ENCODE data around the gene KRT6C.
"Not testable (repeated sequence)": the region's sequence is repeated elsewhere in the genome, so short reads cannot be mapped to it uniquely, and the experiment has no call there.

Gene KRT6C

DNA sequence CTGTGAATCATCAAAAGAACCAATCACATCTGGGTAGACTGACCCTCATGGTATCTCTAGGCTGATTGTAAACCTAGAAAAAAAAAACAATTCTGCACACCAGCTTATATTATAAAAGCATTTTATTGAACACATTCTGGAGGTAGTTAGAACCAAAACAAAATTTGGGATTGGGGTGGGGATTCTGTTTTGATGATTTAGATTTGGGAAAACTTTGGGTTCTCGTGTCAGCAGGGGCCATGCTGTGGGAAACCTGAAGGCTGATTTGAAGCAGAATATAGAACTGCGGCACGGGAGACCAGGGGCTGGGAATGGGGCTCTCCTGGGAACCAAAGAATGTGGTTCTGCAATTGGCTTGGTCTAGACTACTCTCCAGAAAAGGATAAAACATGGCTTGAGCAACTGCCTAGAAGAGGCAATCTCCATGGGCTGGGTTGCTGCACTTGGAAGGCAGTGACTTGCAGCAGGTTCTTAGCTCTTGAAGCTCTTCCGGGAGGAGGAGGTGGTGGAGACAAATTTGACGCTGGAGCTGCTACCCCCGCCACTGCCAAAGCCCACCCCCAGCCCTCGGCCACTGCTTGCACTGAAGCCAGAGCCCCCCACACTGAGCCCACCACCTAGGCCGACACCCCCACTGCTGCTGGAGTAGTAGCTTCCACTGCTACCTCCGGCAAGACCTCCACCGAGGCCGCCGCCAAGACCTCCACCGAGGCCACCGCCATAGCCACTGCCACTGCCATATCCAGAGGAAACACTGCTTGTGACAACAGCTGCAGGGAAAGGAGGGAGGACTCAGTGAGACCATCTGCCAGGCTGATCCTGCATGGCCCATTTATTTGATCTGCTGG lies 41.1 kb upstream of the KRT6C start:
- no peak for DNase-seq (ENCODE audit: low read depth in 1 of 2, low spot score in 1 of 2)
- in situ Hi-C loops (cut with HindIII; ENCODE audit: low pct_unique_long_range_greater_than_20kb, low sequenced_read_pairs), result no loop called here
- no peak for TF ChIP-seq JUND (IDR thresholded peaks at IDR 0.05; ENCODE audit: low read depth)

DNA sequence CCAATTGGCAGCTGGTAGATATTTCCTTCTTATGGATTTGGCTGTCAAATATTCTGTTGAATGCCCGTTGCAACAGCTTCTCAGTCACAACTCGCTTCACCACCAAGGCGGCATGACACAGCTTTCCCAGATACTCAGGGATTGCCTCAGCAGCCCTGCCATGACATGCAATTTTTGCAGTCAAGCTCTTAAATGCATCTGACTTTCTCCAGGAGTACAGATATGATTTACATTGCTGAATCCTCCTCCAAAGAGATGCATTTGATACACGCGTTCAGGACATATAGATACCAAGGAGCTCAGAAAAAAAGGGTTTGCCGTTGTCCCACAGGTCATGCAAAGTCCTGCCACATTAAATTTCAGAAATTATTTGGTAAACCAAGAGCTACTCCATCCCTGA lies 40.1 kb upstream of the KRT6C start:
- no peak for TF ChIP-seq JUND (IDR thresholded peaks at IDR 0.05; ENCODE audit: low read depth)
- no peak for DNase-seq (ENCODE audit: low read depth in 1 of 2, low spot score in 1 of 2)
- in situ Hi-C loops (cut with HindIII; ENCODE audit: low pct_unique_long_range_greater_than_20kb, low sequenced_read_pairs), result no loop called here

DNA sequence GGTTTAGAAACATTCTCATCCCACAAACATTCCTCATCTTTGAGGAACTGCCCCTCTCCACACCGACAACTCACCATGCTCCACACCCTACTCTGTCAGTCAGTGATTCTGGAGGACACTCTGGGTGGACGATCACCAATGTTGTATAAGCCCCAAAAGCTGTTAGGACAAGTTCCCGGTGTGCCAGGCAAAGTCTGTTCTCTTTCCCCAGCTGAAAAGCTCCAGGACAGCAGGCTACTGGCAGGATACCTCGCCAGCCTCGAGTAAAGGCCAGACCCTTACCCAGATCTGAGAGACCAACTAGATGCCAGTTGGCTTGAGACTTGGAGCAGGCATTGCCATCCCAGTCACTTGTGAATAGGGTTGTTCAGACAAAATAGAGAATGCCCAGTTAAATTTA lies 34.6 kb upstream of the KRT6C start:
- in situ Hi-C loops (cut with HindIII; ENCODE audit: low pct_unique_long_range_greater_than_20kb, low sequenced_read_pairs), result no loop called here
- no peak for TF ChIP-seq JUND (IDR thresholded peaks at IDR 0.05; ENCODE audit: low read depth)
- no peak for DNase-seq (ENCODE audit: low read depth in 1 of 2, low spot score in 1 of 2)

DNA sequence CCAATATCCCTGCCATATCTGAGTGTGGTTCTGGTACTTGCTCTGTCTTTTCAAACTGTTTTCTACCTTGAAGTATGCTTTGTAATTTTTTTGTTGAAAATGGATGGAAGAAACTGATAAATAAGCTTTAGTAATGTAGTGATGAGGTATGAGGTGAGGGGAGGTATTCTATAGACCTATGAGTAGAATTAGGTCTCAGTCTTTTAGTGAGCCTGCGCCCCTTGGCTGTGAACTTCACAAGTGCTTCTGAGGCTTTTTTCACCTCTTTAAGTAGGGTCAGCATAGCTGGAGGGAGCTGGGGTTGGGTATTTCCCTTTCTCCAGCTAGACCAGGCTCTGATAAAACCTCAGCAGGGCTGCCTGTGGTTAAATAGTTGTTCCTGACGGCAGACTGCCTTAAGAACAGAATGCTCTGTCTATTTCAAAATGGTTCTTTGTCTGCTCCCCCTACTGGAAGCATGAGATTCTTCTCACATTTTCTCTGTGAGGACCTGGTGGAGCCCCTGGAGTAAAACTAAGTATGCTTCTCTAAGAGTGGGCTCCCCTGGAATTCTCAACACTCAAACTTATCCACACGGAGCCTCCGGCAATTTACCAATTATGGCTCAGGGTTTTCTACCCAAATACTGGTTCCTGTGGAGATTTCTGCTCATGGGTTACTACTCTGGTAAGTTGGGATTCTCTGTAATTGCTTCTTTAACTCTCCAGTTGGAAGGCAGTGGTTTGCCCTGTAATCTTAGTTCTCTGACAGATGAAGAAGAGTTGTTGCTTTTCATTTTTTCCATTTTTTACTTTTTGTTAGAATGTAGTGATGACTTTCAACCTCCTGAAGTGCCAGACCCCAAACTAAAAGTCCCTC lies 33.5 kb upstream of the KRT6C start:
- in situ Hi-C loops (cut with HindIII; ENCODE audit: low pct_unique_long_range_greater_than_20kb, low sequenced_read_pairs), result no loop called here
- TF ChIP-seq JUND (IDR thresholded peaks at IDR 0.05; ENCODE audit: low read depth), result no peak
- peak; percentile 65 to 71 for DNase-seq (ENCODE audit: low read depth in 1 of 2, low spot score in 1 of 2)

DNA sequence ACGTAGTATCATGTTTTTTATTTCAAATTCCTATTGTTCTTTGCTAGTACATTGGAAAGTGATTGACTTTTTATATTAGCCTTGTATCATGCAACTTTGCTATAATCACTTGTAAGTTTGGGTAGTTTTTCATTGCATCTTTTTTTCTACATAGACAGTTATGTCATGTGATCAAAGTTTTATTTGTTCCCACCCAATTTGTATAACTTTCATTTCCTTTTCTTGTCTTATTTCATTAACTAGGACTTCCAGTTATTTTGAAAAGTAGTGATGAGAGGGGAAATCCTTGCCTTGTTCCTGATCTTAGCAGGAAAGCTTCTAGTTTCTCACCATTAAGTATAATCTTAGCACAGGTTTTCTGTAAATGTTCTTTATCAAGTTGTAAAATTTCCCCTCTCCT lies 29.3 kb upstream of the KRT6C start:
- TF ChIP-seq JUND (IDR thresholded peaks at IDR 0.05; ENCODE audit: low read depth), result no peak
- no peak for DNase-seq (ENCODE audit: low read depth in 1 of 2, low spot score in 1 of 2)
- in situ Hi-C loops (cut with HindIII; ENCODE audit: low pct_unique_long_range_greater_than_20kb, low sequenced_read_pairs), result no loop called here

DNA sequence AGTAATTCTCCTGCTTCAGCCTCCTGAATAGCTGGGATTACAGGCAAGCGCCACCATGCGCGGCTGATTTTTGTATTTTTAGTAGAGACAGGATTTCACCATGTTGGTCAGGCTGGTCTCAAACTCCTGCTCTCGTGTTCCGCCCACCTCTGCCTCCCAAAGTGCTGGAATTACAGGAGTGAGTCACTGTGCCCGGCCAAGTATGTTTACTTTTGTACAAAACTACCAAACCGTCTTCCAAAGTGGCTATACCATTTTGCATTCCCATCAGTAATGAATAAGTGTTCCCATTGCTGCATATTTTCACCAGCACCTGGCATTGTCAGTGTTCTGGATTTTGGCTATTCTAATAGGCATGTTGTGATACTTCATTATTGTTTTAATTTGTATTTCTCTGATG lies 27.9 kb upstream of the KRT6C start:
- no peak for TF ChIP-seq JUND (IDR thresholded peaks at IDR 0.05; ENCODE audit: low read depth)
- in situ Hi-C loops (cut with HindIII; ENCODE audit: low pct_unique_long_range_greater_than_20kb, low sequenced_read_pairs), result no loop called here
- no peak for DNase-seq (ENCODE audit: low read depth in 1 of 2, low spot score in 1 of 2)

DNA sequence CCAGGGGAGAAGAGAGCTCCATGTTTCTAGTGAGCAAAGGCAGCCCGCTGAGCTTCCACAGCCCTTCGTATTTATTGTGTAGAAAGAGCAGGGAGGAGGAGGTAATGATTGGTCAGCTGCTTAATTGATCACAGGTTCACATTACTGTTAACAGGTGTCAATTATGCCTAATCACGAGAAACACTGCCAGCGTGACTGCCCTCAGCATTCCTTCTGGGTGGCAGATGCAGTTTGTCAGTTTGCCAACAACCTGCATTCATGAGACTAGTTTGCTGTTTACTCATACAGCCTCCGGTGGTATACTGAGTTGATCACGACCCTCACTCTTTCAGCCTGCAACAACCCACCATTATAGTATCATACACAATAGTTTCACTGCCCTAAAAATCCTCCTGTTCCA lies 27.0 kb upstream of the KRT6C start:
- DNase-seq (ENCODE audit: low read depth in 1 of 2, low spot score in 1 of 2); in situ Hi-C loops (cut with HindIII; ENCODE audit: low pct_unique_long_range_greater_than_20kb, low sequenced_read_pairs): not testable (repeated sequence)

DNA sequence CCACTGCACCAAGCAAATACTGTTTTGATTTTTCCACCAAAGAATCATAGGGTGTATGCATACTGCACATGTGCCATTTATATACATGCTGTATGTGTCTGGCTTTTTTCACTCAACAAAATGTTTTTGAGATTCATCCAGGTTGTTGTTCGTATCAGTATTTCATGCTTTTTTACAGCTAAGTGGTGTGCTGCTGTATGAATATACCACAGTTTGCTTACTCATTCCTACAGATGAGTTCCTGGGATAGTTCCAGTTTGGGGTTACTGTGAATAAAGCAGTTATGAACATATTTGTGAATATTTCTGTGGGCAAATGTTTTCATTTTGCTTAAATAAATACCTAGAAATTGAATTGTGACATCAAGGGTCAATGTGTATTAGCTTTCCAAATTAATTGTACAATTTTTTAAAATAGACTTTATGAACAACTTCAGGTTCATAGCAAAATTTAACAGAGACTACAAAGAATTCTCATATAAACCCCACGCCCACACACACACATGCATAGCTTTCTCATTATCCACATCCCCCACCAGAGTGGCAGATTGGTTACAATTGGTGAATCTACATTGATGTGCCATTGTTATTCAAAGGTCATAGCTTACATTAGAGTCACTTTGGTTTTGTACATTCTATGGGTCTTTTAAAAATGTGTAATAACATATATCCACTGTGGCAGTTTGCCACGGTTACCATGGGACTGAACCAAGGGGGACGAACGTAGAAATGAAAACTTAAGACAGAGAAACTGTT lies 26.4 kb upstream of the KRT6C start:
- DNase-seq (ENCODE audit: low read depth in 1 of 2, low spot score in 1 of 2), result no peak

DNA sequence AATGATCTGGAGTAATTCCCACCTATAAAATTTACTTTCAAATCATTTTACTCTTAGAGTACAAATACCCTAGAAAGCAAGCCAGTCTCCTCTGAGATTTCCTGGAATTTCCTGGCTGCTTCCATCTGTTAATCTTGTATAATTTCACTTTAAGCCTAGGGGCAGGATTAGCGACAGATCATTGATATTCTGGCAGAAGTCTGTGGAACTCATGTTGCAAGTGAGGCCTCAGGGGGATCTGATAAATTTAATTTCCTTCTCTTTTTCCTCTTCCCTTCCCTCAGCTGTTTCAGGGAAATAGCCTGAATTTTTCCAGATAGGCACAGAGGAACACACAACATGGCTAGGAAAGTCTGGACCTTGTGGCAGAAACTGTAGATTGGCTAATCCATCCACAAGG lies 25.3 kb upstream of the KRT6C start:
- peak in 1 of 2 experiments; percentile 31 for DNase-seq (ENCODE audit: low read depth in 1 of 2, low spot score in 1 of 2)
- in situ Hi-C loops (cut with HindIII; ENCODE audit: low pct_unique_long_range_greater_than_20kb, low sequenced_read_pairs), result no loop called here
- no peak for TF ChIP-seq JUND (IDR thresholded peaks at IDR 0.05; ENCODE audit: low read depth)

More for the DNA sequence above, 26.4 kb upstream of the KRT6C start:
- TF ChIP-seq JUND (IDR thresholded peaks at IDR 0.05; ENCODE audit: low read depth), result no peak
- in situ Hi-C loops (cut with HindIII; ENCODE audit: low pct_unique_long_range_greater_than_20kb, low sequenced_read_pairs), result no loop called here

DNA sequence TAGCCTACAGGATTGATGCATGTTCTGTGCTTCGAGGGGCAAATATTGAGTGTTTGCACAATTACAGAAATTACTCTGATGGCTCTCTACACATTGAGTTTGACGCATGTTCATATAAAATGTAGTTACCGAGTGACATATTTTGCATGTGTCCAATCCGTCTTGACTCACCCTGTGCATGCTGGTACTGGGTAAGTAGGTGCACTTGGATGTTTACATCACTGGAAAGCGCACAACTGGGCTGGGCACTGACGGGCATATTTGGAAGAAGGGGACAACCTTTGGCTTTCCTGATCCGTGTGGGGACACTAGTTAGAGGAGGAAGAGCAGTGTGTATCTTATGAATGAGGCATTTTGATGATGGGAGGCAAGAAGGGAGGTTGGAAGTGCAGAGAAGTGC lies 24.4 kb upstream of the KRT6C start:
- in situ Hi-C loops (cut with HindIII; ENCODE audit: low pct_unique_long_range_greater_than_20kb, low sequenced_read_pairs), result no loop called here
- no peak for DNase-seq (ENCODE audit: low read depth in 1 of 2, low spot score in 1 of 2)
- no peak for TF ChIP-seq JUND (IDR thresholded peaks at IDR 0.05; ENCODE audit: low read depth)

DNA sequence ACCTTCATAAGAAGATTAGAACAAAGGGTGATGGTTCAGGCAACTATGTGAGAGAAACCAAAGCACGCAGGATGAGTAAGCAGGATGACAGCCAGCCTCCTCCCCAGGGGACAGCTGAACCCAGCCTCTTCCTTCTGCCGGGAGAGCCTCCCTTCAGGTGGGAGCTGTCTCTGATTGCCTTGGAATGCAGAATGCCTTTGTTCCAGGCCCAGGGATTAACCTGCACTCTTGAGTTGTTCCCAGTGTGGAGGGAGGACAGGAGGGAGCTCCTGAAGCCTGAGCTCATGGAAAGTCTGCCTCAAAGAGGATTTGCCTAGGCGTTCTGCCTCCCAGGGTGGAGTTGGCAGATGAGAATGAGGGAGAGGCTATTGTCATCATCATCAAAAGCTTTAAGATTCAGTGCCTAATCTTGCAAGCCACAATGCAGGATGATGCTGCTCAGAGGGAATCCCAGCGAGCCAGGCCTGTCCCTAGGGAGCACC lies 23.0 kb upstream of the KRT6C start:
- in situ Hi-C loops (cut with HindIII; ENCODE audit: low pct_unique_long_range_greater_than_20kb, low sequenced_read_pairs), result no loop called here
- TF ChIP-seq JUND (IDR thresholded peaks at IDR 0.05; ENCODE audit: low read depth), result no peak
- DNase-seq (ENCODE audit: low read depth in 1 of 2, low spot score in 1 of 2), result no peak

DNA sequence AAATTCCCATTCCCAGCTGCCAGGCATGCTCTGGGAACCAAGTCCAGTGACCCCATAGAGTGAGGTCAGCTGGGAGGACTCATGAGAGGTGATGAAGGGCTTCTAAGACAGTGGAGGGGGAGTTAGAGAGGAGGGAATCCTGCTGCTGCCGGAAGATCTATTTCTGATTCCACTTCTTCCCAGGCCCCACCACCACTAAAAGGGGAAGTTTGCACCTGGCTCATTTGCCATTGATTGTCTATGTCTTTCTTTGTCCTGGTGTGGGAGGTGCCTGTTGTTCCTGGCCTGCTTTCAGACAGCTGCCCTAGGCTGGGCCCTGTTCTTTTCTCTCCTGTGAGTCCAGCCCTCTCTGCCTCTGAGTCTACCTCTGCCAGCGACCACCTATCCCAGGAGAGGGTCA lies 22.4 kb upstream of the KRT6C start:
- TF ChIP-seq JUND (IDR thresholded peaks at IDR 0.05; ENCODE audit: low read depth), result no peak
- DNase-seq (ENCODE audit: low read depth in 1 of 2, low spot score in 1 of 2), result no peak
- in situ Hi-C loops (cut with HindIII; ENCODE audit: low pct_unique_long_range_greater_than_20kb, low sequenced_read_pairs), result no loop called here

Data from T47D (cell line).